Ovary (tissue), 3 donors: Measurements from ENCODE around the gene TEX19.

Experiments used
- EP300 ChIP-seq: sonication (generic); formaldehyde crosslinking; IDR thresholded peaks from one replicate; pipeline ENCODE4 v1.6.1; 2017; ENCODE audit warnings: antibody characterized with exemption
- POLR2A ChIP-seq: fragments of 450-650 bp; IDR thresholded peaks from one replicate; pipeline ENCODE4 v1.6.1; 2017; ENCODE audit warnings: antibody characterized with exemption, mild to moderate bottlenecking, moderate library complexity
- TF ChIP-seq, protein P1 (sequence below), 3 donors: fragments of 450-650 bp in 2 of 3; fragments of 200-600 bp in 1 of 3; IDR thresholded peaks; one replicate each; pipeline versions ENCODE4 v1.5.1 to v1.8.0; 2016 to 2022; ENCODE audit warnings: antibody characterized with exemption in 3 of 3, mild to moderate bottlenecking in 1 of 3
- donor health status: DM: no; HTN: no; CAD: no.

GRCh38 chr17:82390015-82390859 is 31.2 kb downstream of the TEX19 start:
- TF ChIP-seq, protein P1, sequence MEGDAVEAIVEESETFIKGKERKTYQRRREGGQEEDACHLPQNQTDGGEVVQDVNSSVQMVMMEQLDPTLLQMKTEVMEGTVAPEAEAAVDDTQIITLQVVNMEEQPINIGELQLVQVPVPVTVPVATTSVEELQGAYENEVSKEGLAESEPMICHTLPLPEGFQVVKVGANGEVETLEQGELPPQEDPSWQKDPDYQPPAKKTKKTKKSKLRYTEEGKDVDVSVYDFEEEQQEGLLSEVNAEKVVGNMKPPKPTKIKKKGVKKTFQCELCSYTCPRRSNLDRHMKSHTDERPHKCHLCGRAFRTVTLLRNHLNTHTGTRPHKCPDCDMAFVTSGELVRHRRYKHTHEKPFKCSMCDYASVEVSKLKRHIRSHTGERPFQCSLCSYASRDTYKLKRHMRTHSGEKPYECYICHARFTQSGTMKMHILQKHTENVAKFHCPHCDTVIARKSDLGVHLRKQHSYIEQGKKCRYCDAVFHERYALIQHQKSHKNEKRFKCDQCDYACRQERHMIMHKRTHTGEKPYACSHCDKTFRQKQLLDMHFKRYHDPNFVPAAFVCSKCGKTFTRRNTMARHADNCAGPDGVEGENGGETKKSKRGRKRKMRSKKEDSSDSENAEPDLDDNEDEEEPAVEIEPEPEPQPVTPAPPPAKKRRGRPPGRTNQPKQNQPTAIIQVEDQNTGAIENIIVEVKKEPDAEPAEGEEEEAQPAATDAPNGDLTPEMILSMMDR (IDR thresholded peaks at IDR 0.05), result no peak
- TF ChIP-seq EP300, result no peak
- TF ChIP-seq POLR2A, result no peak
